Stimulated activated CD8-positive, alpha-beta memory T cell treated with anti-CD3 and anti-CD28 coated beads, Interleukin-7, amount 100 ng/mL, for 1 hour (primary cell): ENCODE results near the gene ADD1.

ENCODE experiments used
- DNase-seq, 2 donors: peaks; one replicate each; pipeline ENCODE4 v3.0.0-alpha.2; 2020; ENCODE audit warnings: low read depth in 2 of 2

ADD1 gene

GRCh38 chr4:2859514-2859913 is 15.9 kb downstream of the ADD1 start:
- DNase-seq = no peak

- no peak for DNase-seq
These were observed 17.0 kb downstream of the ADD1 start for GRCh38 chr4:2860391-2861348.

GRCh38 chr4:2861631-2862436 is 18.2 kb downstream of the ADD1 start:
- no peak for DNase-seq

GRCh38 chr4:2862528-2862927 is 18.9 kb downstream of the ADD1 start:
- no peak for DNase-seq

GRCh38 chr4:2863649-2864048 is 20.0 kb downstream of the ADD1 start:
- no peak for DNase-seq

- no peak for DNase-seq
These were observed 21.6 kb downstream of the ADD1 start for GRCh38 chr4:2865196-2865780.

- DNase-seq = no peak
These were observed 22.7 kb downstream of the ADD1 start for GRCh38 chr4:2866160-2866861.

- DNase-seq = no peak
These were observed 23.2 kb downstream of the ADD1 start for GRCh38 chr4:2866891-2867290.

GRCh38 chr4:2867758-2868491 is 24.3 kb downstream of the ADD1 start:
- no peak for DNase-seq

GRCh38 chr4:2868877-2869487 is 25.3 kb downstream of the ADD1 start:
- no peak for DNase-seq

GRCh38 chr4:2869659-2870058 is 26.0 kb downstream of the ADD1 start:
- DNase-seq = no peak

GRCh38 chr4:2870082-2870481 is 26.4 kb downstream of the ADD1 start:
- no peak for DNase-seq

- no peak for DNase-seq
These were observed 27.8 kb downstream of the ADD1 start for GRCh38 chr4:2871466-2871865.

GRCh38 chr4:2871911-2872310 is 28.3 kb downstream of the ADD1 start:
- DNase-seq = no peak

GRCh38 chr4:2873329-2873728 is 29.7 kb downstream of the ADD1 start:
- DNase-seq = no peak

- no peak for DNase-seq
These were observed 31.2 kb downstream of the ADD1 start for GRCh38 chr4:2874861-2875260.

- DNase-seq = no peak
These were observed 31.9 kb downstream of the ADD1 start for GRCh38 chr4:2875556-2875955.

GRCh38 chr4:2878346-2878745 is 34.7 kb downstream of the ADD1 start:
- no peak for DNase-seq

GRCh38 chr4:2879026-2879425 is 35.4 kb downstream of the ADD1 start:
- DNase-seq = no peak

- no peak for DNase-seq
These were observed 37.8 kb downstream of the ADD1 start for GRCh38 chr4:2881431-2881830.

GRCh38 chr4:2882341-2882740 is 38.7 kb downstream of the ADD1 start:
- DNase-seq = no peak
